Vagina (tissue), 2 donors: Measurements from ENCODE around the gene ARPC2. TPM values are rescaled to one million over a fixed set of nuclear protein-coding genes. Genes with fewer than 3 reads are reported as not detected.
"Not testable (repeated sequence)": the region's sequence is repeated elsewhere in the genome, so short reads cannot be mapped to it uniquely, and the experiment has no call there.

ENCODE experiments used
- DNase-seq, 2 donors: peaks; one replicate each; pipeline ENCODE4 v3.0.0-alpha.2; 2017; ENCODE audit errors: extremely low spot score in 2 of 2
- H3K27ac ChIP-seq: fragments of 200-600 bp; sonication (generic); one replicate; pipeline ENCODE4 v1.5.1; 2019
- H3K27me3 ChIP-seq: fragments of 200-600 bp; sonication (generic); one replicate; pipeline ENCODE4 v1.5.1; 2019
- H3K36me3 ChIP-seq, 2 donors: fragments of 200-600 bp; sonication (generic); one replicate each; pipeline ENCODE4 v1.5.1; 2017 to 2019
- H3K4me1 ChIP-seq: fragments of 200-600 bp; sonication (generic); one replicate; pipeline ENCODE4 v1.5.1; 2019
- H3K4me3 ChIP-seq, 2 donors: fragments of 200-600 bp; sonication (generic); 1 replicate in 1 of 2; 2 replicates in 1 of 2; pipeline ENCODE4 v1.5.1; 2016 to 2019
- H3K9me3 ChIP-seq: fragments of 200-600 bp; sonication (generic); one replicate; pipeline ENCODE4 v1.5.1; 2019
- CTCF ChIP-seq, 3 experiments: fragments of 450-650 bp in 2 of 3; fragments of 200-600 bp in 1 of 3; sonication (generic) in 1 of 3; IDR thresholded peaks; one replicate each; pipeline ENCODE4 v1.5.1; 2017 to 2019; ENCODE audit warnings: antibody characterized with exemption in 3 of 3, mild to moderate bottlenecking in 2 of 3, moderate library complexity in 2 of 3
- POLR2A ChIP-seq, 2 donors: fragments of 450-650 bp; IDR thresholded peaks; one replicate each; pipeline ENCODE4 v1.6.1; 2017; ENCODE audit warnings: antibody characterized with exemption in 2 of 2, mild to moderate bottlenecking in 2 of 2, moderate library complexity in 2 of 2
- POLR2AphosphoS5 ChIP-seq, 2 donors: sonication (generic); formaldehyde crosslinking; IDR thresholded peaks; one replicate each; pipeline ENCODE4 v1.9.0; 2017; ENCODE audit warnings: antibody characterized with exemption in 2 of 2, mild to moderate bottlenecking in 2 of 2, low read depth in 1 of 2; ENCODE audit not compliant: insufficient read depth in 1 of 2
- intact Hi-C: fragments of 100-400 bp; cut with DNase I; formaldehyde crosslinking; loops from one replicate; pipeline ENCODE4 v1.15.1; 2023
- total RNA-seq: library from RNA; depleted of rRNA; stranded (reverse); fragments of >200 nt; gene quantifications from one replicate; pipeline ENCODE4 v1.2.3, GENCODE V29; 2016

The ARPC2 gene
- total RNA-seq, 1 donor from 2014 or later = 284 TPM

- Histone ChIP-seq H3K27me3 (no peaks in the 10 kb centered on the region), H3K36me3 (peaks cover 0 to 49% of the 10 kb centered on the region in 2 donors), H3K27ac (peak overlapping the region; percentile 94), H3K4me1 (peaks cover 53% of the 10 kb centered on the region), H3K4me3 (peak overlapping the region; percentile 85 to 94), H3K9me3 (no peaks in the 10 kb centered on the region)
- TF ChIP-seq POLR2A (IDR thresholded peaks at IDR 0.05) (no peak), POLR2AphosphoS5 (IDR thresholded peaks at IDR 0.05; ENCODE audit: insufficient read depth in 1 of 2, low read depth in 1 of 2) (no peak), CTCF (IDR thresholded peaks at IDR 0.05) (no peak)
- no peak for DNase-seq
- intact Hi-C loops = loop anchor here (5.0 kb wide), 1 partner anchor 54 kb away; the partner anchor contains the start of gene ARPC2
These were observed 54.5 kb downstream of the ARPC2 start for GRCh38 chr2:218271487-218271797.

GRCh38 chr2:218271865-218272530 is 55.0 kb downstream of the ARPC2 start:
- no peaks in the 10 kb centered on the region for H3K9me3 ChIP-seq
- H3K27ac ChIP-seq = peak overlapping the region; percentile 94
- no peaks in the 10 kb centered on the region for H3K27me3 ChIP-seq
- DNase-seq = no peak
- intact Hi-C loops = loop anchor here (5.0 kb wide), 1 partner anchor 55 kb away; the partner anchor contains the start of gene ARPC2
- H3K36me3 ChIP-seq = peaks cover 0 to 49% of the 10 kb centered on the region in 2 donors
- H3K4me3 ChIP-seq = peak overlapping the region; percentile 15 to 85
- TF ChIP-seq POLR2A (IDR thresholded peaks at IDR 0.05) = no peak
- H3K4me1 ChIP-seq = peaks cover 53% of the 10 kb centered on the region

GRCh38 chr2:218272531-218273212 is 55.7 kb downstream of the ARPC2 start:
- H3K27ac ChIP-seq = peak overlapping the region; percentile 94
- H3K36me3 ChIP-seq = peaks cover 0 to 50% of the 10 kb centered on the region in 2 donors
- DNase-seq = peak in 1 of 2 donors; percentile 99
- peaks cover 57% of the 10 kb centered on the region for H3K4me1 ChIP-seq
- peak overlapping the region; percentile 11 to 15 for H3K4me3 ChIP-seq
- intact Hi-C loops = loop anchor here (5.0 kb wide), 1 partner anchor 55 kb away; the partner anchor contains the start of gene ARPC2
- H3K27me3 ChIP-seq = no peaks in the 10 kb centered on the region
- no peaks in the 10 kb centered on the region for H3K9me3 ChIP-seq
- TF ChIP-seq POLR2A (IDR thresholded peaks at IDR 0.05) (no peak), POLR2AphosphoS5 (IDR thresholded peaks at IDR 0.05; ENCODE audit: insufficient read depth in 1 of 2, low read depth in 1 of 2) (peak; percentile 83 to 97), CTCF (IDR thresholded peaks at IDR 0.05) (peak; percentile 88 to 95 (median 94))

GRCh38 chr2:218273214-218273907 is 56.4 kb downstream of the ARPC2 start:
- not testable (repeated sequence) for H3K9me3 ChIP-seq, H3K27me3 ChIP-seq, H3K4me3 ChIP-seq, DNase-seq
- Histone ChIP-seq H3K36me3 (peaks cover 0 to 53% of the 10 kb centered on the region in 2 donors), H3K4me1 (peaks cover 57% of the 10 kb centered on the region), H3K27ac (peak overlapping the region; percentile 94)
- intact Hi-C loops = loop anchor here (5.0 kb wide), 1 partner anchor 56 kb away; the partner anchor contains the start of gene ARPC2

GRCh38 chr2:218273908-218274249 is 56.9 kb downstream of the ARPC2 start:
- no peaks in the 10 kb centered on the region for H3K9me3 ChIP-seq
- H3K27ac ChIP-seq = peak overlapping the region; percentile 94
- no peak overlapping the region for H3K4me3 ChIP-seq
- no peaks in the 10 kb centered on the region for H3K27me3 ChIP-seq
- no peak for DNase-seq
- H3K36me3 ChIP-seq = peaks cover 0 to 58% of the 10 kb centered on the region in 2 donors
- peaks cover 57% of the 10 kb centered on the region for H3K4me1 ChIP-seq
- no peak for TF ChIP-seq CTCF (IDR thresholded peaks at IDR 0.05)
- no peak for TF ChIP-seq POLR2A (IDR thresholded peaks at IDR 0.05)
- intact Hi-C loops = loop anchor here (5.0 kb wide), 1 partner anchor 57 kb away; the partner anchor contains the start of gene ARPC2
